OCI-LY7 (cell line): ENCODE results near the gene ADSS1. TPM values are rescaled to one million over a fixed set of nuclear protein-coding genes. Genes with fewer than 3 reads are reported as not detected.

Experiments
- BruUV-seq: library from RNA; stranded (reverse); fragments of 400-500 nt; replicated peaks from 2 replicates; lab custom pipeline; 2021; lab: Mats Ljungman, UMichigan
- CTCF ChIA-PET: fragments of 300-600 bp; sonication (Branson Sonifier 250); formaldehyde crosslinking; loops from one replicate; lab custom pipeline; 2022; ENCODE audit warnings: antibody characterized with exemption; ENCODE audit not compliant: unreplicated experiment; lab: Charles Lee
- POLR2A ChIA-PET: fragments of 300-600 bp; sonication (Branson Sonifier 250); formaldehyde crosslinking; loops from one replicate; lab custom pipeline; 2022; ENCODE audit warnings: antibody characterized with exemption; lab: Charles Lee
- DNase-seq: peaks from one replicate; pipeline ENCODE4 v3.0.0-alpha.2; 2015; ENCODE audit warnings: low spot score
- H2AFZ ChIP-seq: fragments of 200-600 bp; sonication (generic), shearing (Covaris generic); 2 replicates; pipeline ENCODE4 v1.6.1; 2014; ENCODE audit warnings: mild to moderate bottlenecking, antibody characterized with exemption, low read length, moderate library complexity
- H3K27ac ChIP-seq: fragments of 200-600 bp; sonication (generic); 2 replicates; pipeline ENCODE4 v1.5.1; 2014; ENCODE audit warnings: mixed run types, low read depth, mild to moderate bottlenecking, moderate library complexity, low read length, inconsistent platforms; ENCODE audit not compliant: poor library complexity, severe bottlenecking
- H3K36me3 ChIP-seq: fragments of 200-600 bp; sonication (generic); 2 replicates; pipeline ENCODE4 v1.6.1; 2014; ENCODE audit warnings: mild to moderate bottlenecking, antibody characterized with exemption, low read length, moderate library complexity, mixed read lengths; ENCODE audit not compliant: insufficient read depth
- H3K4me1 ChIP-seq: fragments of 200-600 bp; sonication (generic); 2 replicates; pipeline ENCODE4 v1.5.1; 2014; ENCODE audit warnings: mild to moderate bottlenecking, low read length; ENCODE audit not compliant: insufficient read depth, poor library complexity, severe bottlenecking
- H3K4me2 ChIP-seq: fragments of 200-600 bp; sonication (generic); 2 replicates; pipeline ENCODE4 v1.6.1; 2014; ENCODE audit warnings: mild to moderate bottlenecking, low read length
- H3K4me3 ChIP-seq: fragments of 200-600 bp; sonication (generic); 2 replicates; pipeline ENCODE4 v1.5.1; 2014; ENCODE audit warnings: mild to moderate bottlenecking, low read depth, low read length; ENCODE audit not compliant: poor library complexity, severe bottlenecking
- H3K79me2 ChIP-seq: fragments of 200-600 bp; sonication (generic); 2 replicates; pipeline ENCODE4 v1.6.1; 2016; ENCODE audit warnings: low read depth, mild to moderate bottlenecking, low read length, moderate library complexity, mixed read lengths; ENCODE audit not compliant: insufficient read depth
- H3K9me2 ChIP-seq: fragments of 200-600 bp; sonication (generic); 2 replicates; pipeline ENCODE4 v1.6.1; 2016; ENCODE audit warnings: mild to moderate bottlenecking, low read length, mixed read lengths; ENCODE audit not compliant: insufficient read depth
- H3K9me3 ChIP-seq: fragments of 200-600 bp; sonication (generic); 2 replicates; pipeline ENCODE4 v1.6.1; 2014; ENCODE audit warnings: mild to moderate bottlenecking, mixed run types, low read length, mixed read lengths
- H4K20me1 ChIP-seq: fragments of 200-600 bp; sonication (generic); 2 replicates; pipeline ENCODE4 v1.6.1; 2014; ENCODE audit warnings: mild to moderate bottlenecking, antibody characterized with exemption, low read length, moderate library complexity, mixed read lengths; ENCODE audit not compliant: insufficient read depth
- EZH2phosphoT487 ChIP-seq: fragments of 200-600 bp; sonication (generic); IDR thresholded peaks from 2 replicates; pipeline ENCODE4 v1.6.1; 2018; ENCODE audit warnings: low read depth, borderline replicate concordance, mild to moderate bottlenecking, mixed run types, antibody characterized with exemption, low read length, moderate library complexity, mixed read lengths
- intact Hi-C: fragments of 100-400 bp; cut with micrococcal nuclease; formaldehyde crosslinking; loops from one replicate; pipeline ENCODE4 v1.10.0; 2022; ENCODE audit not compliant: unreplicated experiment
- total RNA-seq, 2 experiments: library from RNA; depleted of rRNA in 1 of 2; stranded (reverse); fragments of >200 nt in 1 of 2; shearing (Covaris generic) in 1 of 2; gene quantifications; 2 replicates each; pipeline ENCODE4 v1.2.3, GENCODE V29; 2014 to 2022
- TF ChIP-seq, protein P1 (sequence below): fragments of 200-600 bp; sonication (generic); conservative IDR thresholded peaks from 2 replicates; pipeline ENCODE4 v1.5.1; 2014; ENCODE audit warnings: mild to moderate bottlenecking, antibody characterized with exemption, low read length, moderate library complexity, mixed read lengths

The ADSS1 gene
- total RNA-seq, 2 experiments from 2014 or later, result 2.8 TPM; not detected in 1

DNA sequence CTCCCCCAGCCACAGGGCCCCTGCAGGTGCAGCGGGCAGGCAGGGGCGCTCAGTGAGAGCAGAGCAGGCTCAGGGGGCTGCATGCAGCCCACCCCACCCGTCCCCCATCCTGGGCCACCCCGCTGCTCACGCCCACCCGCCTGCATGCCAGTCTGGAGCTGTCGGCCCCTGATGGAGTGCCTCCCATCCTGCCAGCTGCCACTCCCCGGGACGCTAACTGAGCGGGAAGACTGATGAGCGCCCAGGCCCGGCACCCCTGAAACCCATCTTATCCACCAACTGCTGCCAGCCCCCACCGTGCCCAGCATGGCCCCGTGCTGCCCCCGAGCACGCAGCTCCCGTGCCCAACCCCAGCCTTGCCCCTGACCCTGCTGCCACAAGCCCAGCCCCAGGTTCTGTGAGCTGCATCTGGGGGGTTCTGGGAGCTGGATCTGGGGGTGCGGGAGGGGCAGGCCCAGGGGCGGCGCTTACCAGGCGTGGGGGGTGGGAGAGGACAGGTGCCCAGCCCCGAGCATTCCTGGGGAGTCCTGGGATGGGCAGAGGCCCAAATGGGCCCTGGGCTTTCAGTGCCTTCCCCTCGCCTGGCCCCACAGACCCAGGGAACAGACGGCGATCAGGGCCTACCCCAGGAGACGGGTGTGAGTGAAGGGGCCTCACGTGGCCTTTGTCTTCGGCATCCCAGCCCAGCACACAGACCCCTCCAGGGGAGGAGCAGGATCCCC is 58.2 kb downstream of the ADSS1 start:
- no peaks in the 10 kb centered on the region for H3K9me3 ChIP-seq
- ChIA-PET CTCF (no interaction called here), POLR2A (no interaction called here)
- H3K4me3 ChIP-seq, result no peak overlapping the region
- H3K4me1 ChIP-seq, result no peaks in the 10 kb centered on the region
- H3K4me2 ChIP-seq, result no peak overlapping the region
- H3K36me3 ChIP-seq, result peaks cover 7% of the 10 kb centered on the region
- no peaks in the 10 kb centered on the region for H3K79me2 ChIP-seq
- no peak overlapping the region for H3K27ac ChIP-seq
- H4K20me1 ChIP-seq, result peaks cover 4% of the 10 kb centered on the region; the same call in 1 of the 2 replicates
- H3K9me2 ChIP-seq, result no peaks in the 10 kb centered on the region
- H2AFZ ChIP-seq, result no peak overlapping the region
- intact Hi-C loops, result no loop called here
- DNase-seq, result no peak
- BruUV-seq, result no TSS peak
- TF ChIP-seq EZH2phosphoT487, result no peak
- TF ChIP-seq, protein P1, sequence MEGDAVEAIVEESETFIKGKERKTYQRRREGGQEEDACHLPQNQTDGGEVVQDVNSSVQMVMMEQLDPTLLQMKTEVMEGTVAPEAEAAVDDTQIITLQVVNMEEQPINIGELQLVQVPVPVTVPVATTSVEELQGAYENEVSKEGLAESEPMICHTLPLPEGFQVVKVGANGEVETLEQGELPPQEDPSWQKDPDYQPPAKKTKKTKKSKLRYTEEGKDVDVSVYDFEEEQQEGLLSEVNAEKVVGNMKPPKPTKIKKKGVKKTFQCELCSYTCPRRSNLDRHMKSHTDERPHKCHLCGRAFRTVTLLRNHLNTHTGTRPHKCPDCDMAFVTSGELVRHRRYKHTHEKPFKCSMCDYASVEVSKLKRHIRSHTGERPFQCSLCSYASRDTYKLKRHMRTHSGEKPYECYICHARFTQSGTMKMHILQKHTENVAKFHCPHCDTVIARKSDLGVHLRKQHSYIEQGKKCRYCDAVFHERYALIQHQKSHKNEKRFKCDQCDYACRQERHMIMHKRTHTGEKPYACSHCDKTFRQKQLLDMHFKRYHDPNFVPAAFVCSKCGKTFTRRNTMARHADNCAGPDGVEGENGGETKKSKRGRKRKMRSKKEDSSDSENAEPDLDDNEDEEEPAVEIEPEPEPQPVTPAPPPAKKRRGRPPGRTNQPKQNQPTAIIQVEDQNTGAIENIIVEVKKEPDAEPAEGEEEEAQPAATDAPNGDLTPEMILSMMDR, result no peak

DNA sequence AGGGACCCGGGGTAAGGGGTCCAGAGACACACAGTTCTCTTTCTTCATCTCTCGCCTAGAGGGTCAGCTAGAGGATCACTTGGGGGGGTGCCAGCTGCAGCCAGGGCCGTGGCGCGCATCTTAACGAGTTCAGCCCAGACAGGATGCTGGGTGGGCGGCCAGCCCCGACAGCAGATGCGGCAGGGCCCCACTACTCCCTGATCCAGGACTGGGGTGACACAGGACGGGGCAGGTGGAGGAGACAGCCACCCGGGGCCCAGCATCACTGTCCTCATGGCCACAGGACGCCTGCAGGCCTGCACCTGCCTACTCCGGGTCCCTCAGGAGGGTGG is 58.7 kb downstream of the ADSS1 start:
- H3K9me3 ChIP-seq, result no peaks in the 10 kb centered on the region
- no TSS peak for BruUV-seq
- no peaks in the 10 kb centered on the region for H3K4me1 ChIP-seq
- no peak overlapping the region for H3K4me2 ChIP-seq
- no peak for TF ChIP-seq EZH2phosphoT487
- TF ChIP-seq, protein P1, result no peak
- no peaks in the 10 kb centered on the region for H3K9me2 ChIP-seq
- ChIA-PET CTCF (no interaction called here), POLR2A (no interaction called here)
- intact Hi-C loops, result no loop called here
- H3K27ac ChIP-seq, result no peak overlapping the region
- peaks cover 4% of the 10 kb centered on the region for H3K36me3 ChIP-seq
- no peaks in the 10 kb centered on the region for H3K79me2 ChIP-seq
- no peak for DNase-seq
- H4K20me1 ChIP-seq, result peaks cover 7% of the 10 kb centered on the region; the same call in 1 of the 2 replicates
- H2AFZ ChIP-seq, result no peak overlapping the region
- H3K4me3 ChIP-seq, result no peak overlapping the region

DNA sequence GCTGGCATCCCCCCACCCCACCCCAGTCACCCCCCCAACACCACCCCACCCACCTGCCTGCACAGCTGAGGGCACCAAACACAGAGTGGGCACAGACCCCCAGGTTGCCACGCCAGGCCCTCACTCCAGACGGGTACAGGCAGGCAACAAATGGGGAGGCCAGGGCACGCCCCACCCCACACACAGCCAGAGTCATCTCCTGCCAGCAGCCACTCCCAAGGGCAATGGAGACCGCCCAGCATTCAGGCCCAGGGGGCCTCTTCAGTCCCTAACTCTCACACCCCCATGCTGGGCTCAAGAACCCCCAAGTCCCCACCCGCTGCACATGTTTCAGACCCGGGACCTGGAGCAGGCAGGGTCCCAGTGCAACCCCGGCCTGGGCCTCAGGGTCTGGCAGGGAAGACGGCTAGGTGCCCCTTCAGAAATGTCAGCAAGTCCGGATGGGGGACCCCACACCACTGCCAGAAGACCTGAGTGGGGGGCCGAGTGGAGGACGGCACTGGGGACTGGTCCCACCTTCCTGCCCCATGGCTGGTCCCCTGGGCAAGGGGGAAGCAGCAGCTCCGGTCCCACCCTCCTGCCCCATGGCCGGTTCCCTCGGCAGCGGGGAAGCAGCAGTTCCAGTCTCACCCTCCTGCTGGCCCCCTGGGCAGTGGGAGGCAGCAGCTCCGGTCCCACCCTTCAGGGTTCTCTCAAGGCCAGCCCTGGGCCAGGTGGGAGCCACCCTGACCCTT is 59.6 kb downstream of the ADSS1 start:
- no TSS peak for BruUV-seq

More for the DNA sequence above, 59.6 kb downstream of the ADSS1 start:
- Histone ChIP-seq H3K9me2 (no peaks in the 10 kb centered on the region), H3K36me3 (peaks cover 3% of the 10 kb centered on the region; the same call in 1 of the 2 replicates), H3K4me1 (no peaks in the 10 kb centered on the region), H3K4me3 (no peak overlapping the region), H3K79me2 (no peaks in the 10 kb centered on the region), H2AFZ (no peak overlapping the region), H3K9me3 (no peaks in the 10 kb centered on the region), H4K20me1 (peaks cover 7% of the 10 kb centered on the region; the same call in 1 of the 2 replicates), H3K4me2 (no peak overlapping the region), H3K27ac (no peak overlapping the region)
- CTCF ChIA-PET, result no interaction called here
- POLR2A ChIA-PET, result no interaction called here
- TF ChIP-seq, protein P1, result no peak
- TF ChIP-seq EZH2phosphoT487, result no peak
- intact Hi-C loops, result no loop called here
- no peak for DNase-seq
